CD4-positive, alpha-beta T cell treated with Interleukin-17A for 4 hours (primary cell): ENCODE measurements around the gene ETFRF1.
A peak's percentile ranks its signal among the peaks of the same experiment; 100 is the strongest.

ENCODE experiments used
- DNase-seq: peaks from one replicate; pipeline ENCODE4 v3.0.0-alpha.2; 2020; ENCODE audit warnings: mixed read lengths

The ETFRF1 gene

GRCh38 chr12:25195056-25195971 is at the start of gene ETFRF1, which contains the start of gene DNAI7:
ETFRF1 (plus strand) TSS chr12:25195237; CDS start chr12:25203957, 8,720 bp downstream.
DNAI7 (minus strand) TSS chr12:25195160; CDS start chr12:25195078, 82 bp downstream.
- peak; percentile 99 for DNase-seq

GRCh38 chr12:25146686-25147085 is 48.4 kb upstream of the ETFRF1 start:
- no peak for DNase-seq

GRCh38 chr12:25151476-25151875 is 43.6 kb upstream of the ETFRF1 start:
- peak; percentile 4 for DNase-seq

- no peak for DNase-seq
These were observed 43.0 kb upstream of the ETFRF1 start for GRCh38 chr12:25152055-25152454.

GRCh38 chr12:25155022-25155576 is 39.9 kb upstream of the ETFRF1 start:
- DNase-seq = no peak

GRCh38 chr12:25156061-25156460 is 39.0 kb upstream of the ETFRF1 start:
- no peak for DNase-seq

GRCh38 chr12:25162866-25163265 is 32.2 kb upstream of the ETFRF1 start:
- no peak for DNase-seq

- DNase-seq = no peak
These were observed 12.3 kb upstream of the ETFRF1 start for GRCh38 chr12:25182765-25183164.

- DNase-seq = no peak
These were observed 10.9 kb upstream of the ETFRF1 start for GRCh38 chr12:25184132-25184531.

- no peak for DNase-seq
These were observed 8.8 kb upstream of the ETFRF1 start for GRCh38 chr12:25186038-25186787.

- DNase-seq = peak; percentile 28
These were observed 8.1 kb upstream of the ETFRF1 start for GRCh38 chr12:25186788-25187402.

- no peak for DNase-seq
These were observed 7.3 kb upstream of the ETFRF1 start for GRCh38 chr12:25187781-25188180.

GRCh38 chr12:25189656-25190055 is 5.4 kb upstream of the ETFRF1 start:
- DNase-seq = no peak

- DNase-seq = no peak
These were observed 4.2 kb upstream of the ETFRF1 start for GRCh38 chr12:25190793-25191192.

GRCh38 chr12:25194214-25194613 is 823 bp upstream of the ETFRF1 start:
- DNase-seq = no peak

GRCh38 chr12:25194722-25195055 is 348 bp upstream of the ETFRF1 start:
- no peak for DNase-seq

GRCh38 chr12:25197608-25198007 is 2.6 kb downstream of the ETFRF1 start:
- no peak for DNase-seq

GRCh38 chr12:25200703-25201102 is 5.7 kb downstream of the ETFRF1 start:
- DNase-seq = no peak

- DNase-seq = no peak
These were observed 7.1 kb downstream of the ETFRF1 start for GRCh38 chr12:25202137-25202536.

- no peak for DNase-seq
These were observed 12.4 kb downstream of the ETFRF1 start for GRCh38 chr12:25207411-25207810.

- DNase-seq = no peak
These were observed 12.8 kb downstream of the ETFRF1 start for GRCh38 chr12:25207846-25208245.

GRCh38 chr12:25208554-25208953 is 13.5 kb downstream of the ETFRF1 start:
- DNase-seq = no peak

- no peak for DNase-seq
These were observed 18.3 kb downstream of the ETFRF1 start for GRCh38 chr12:25213338-25213737.
